BLaER1 treated with 17β-estradiol and CSF1 and Interleukin-3, amounts not matched to agents 10 nM and 100 nM (cell line): ENCODE measurements around the gene SMC6.
A peak's percentile ranks its signal among the peaks of the same experiment; 100 is the strongest.

Experiments used
- H3K27ac ChIP-seq, 11 experiments: shearing (Covaris generic); formaldehyde crosslinking; 2 replicates each; pipeline ENCODE4 v1.8.1; 2022
- H3K27me3 ChIP-seq, 11 experiments: shearing (Covaris generic); formaldehyde crosslinking; 2 replicates each; pipeline ENCODE4 v1.8.1; 2022
- H3K36me3 ChIP-seq, 11 experiments: shearing (Covaris generic); formaldehyde crosslinking; 2 replicates each; pipeline ENCODE4 v1.8.1; 2022
- H3K4me1 ChIP-seq, 10 experiments: shearing (Covaris generic); formaldehyde crosslinking; 2 replicates each; pipeline ENCODE4 v1.8.1; 2022
- H3K4me2 ChIP-seq, 11 experiments: shearing (Covaris generic); formaldehyde crosslinking; 2 replicates each; pipeline ENCODE4 v1.8.1; 2022
- H3K4me3 ChIP-seq, 10 experiments: shearing (Covaris generic); formaldehyde crosslinking; 2 replicates each; pipeline ENCODE4 v1.8.1; 2022
- H3K9ac ChIP-seq, 11 experiments: shearing (Covaris generic); formaldehyde crosslinking; 2 replicates each; pipeline ENCODE4 v1.8.1; 2022
- H3K9me3 ChIP-seq, 11 experiments: shearing (Covaris generic); formaldehyde crosslinking; replicated peaks in 1 of 11; 2 replicates each; pipeline ENCODE4 v1.8.1; 2022
- H4K20me1 ChIP-seq, 11 experiments: shearing (Covaris generic); formaldehyde crosslinking; 2 replicates each; pipeline ENCODE4 v1.8.1; 2022
- Cebpa-rat ChIP-seq, 11 experiments: shearing (Covaris generic); IDR thresholded peaks; 2 replicates each; pipeline ENCODE4 v1.8.1; 2022

Gene SMC6

GRCh38 chr2:17753803-17754663 is at the start of gene SMC6, which contains the start of gene GEN1:
TSS of gene SMC6 (minus strand) at chr2:17753810. CDS start at chr2:17745946, 7,864 bp downstream.
TSS of gene GEN1 (plus strand) at chr2:17754138. CDS start at chr2:17759944, 5,806 bp downstream.
- no peaks in the 10 kb centered on the region for H3K27me3 ChIP-seq
- H3K4me3 ChIP-seq = peak within 1 kb of the TSS; percentile 85 to 99 (median 92)
- peak within 1 kb of the TSS; percentile 89 to 99 (median 98) for H3K27ac ChIP-seq
- peaks cover 47 to 80% (median 71%) of the 10 kb centered on the region in 10 experiments for H3K4me1 ChIP-seq
- no peaks in the 10 kb centered on the region for H3K9me3 ChIP-seq
- peak within 1 kb of the TSS; percentile 76 to 93 (median 88) for H3K4me2 ChIP-seq
- peak within 1 kb of the TSS; percentile 94 to 99 (median 97) for H3K9ac ChIP-seq
- TF ChIP-seq Cebpa-rat (IDR thresholded peaks at IDR 0.05) = no peak
- H3K36me3 ChIP-seq = peaks cover 0 to 34% (median 5%) of the 10 kb centered on the region in 11 experiments; a peak in 12 of 22 replicates
- H4K20me1 ChIP-seq = peaks cover 0 to 7% (median 3%) of the 10 kb centered on the region in 11 experiments; a peak in 6 of 22 replicates

DNA sequence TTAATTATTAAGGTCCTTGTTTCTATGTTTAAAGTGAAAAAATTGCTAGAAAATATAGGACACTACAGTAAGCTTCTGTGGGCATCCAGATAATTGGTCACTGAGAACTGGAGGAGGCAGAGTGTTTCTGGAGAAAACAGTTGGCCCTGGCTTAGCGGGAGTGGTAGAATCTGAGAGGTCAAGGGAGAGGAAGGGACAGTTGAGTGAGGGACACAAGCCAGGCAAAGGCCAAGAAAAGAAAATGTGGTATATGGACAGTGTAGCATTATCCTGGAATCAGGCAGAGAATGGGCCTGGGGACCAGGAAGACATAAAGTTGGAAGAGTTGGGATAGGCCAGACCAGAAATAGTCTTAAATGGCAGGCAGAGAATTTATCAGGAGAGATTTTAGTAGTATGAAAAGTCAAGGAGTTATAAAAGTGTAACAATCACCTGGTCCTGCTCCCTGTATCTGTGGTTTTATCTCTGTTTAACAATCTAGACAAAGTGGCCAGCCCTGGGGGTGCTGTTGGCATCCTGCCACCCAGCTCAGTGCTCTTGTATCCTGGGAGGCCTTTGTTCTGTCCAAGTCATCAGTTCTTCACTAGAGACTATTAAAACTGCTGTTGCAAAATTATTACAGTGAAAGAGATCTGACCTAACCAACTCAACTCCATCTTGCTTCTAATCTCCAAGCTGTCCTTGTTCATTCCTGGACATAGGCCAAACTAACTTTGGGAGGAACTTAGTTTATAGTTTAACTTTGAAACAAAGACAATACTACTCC is 47.3 kb upstream of the SMC6 start:
- Histone ChIP-seq H3K27me3 (no peaks in the 10 kb centered on the region), H4K20me1 (no peaks in the 10 kb centered on the region), H3K4me1 (peaks cover 75 to 85% (median 81%) of the 10 kb centered on the region in 10 experiments), H3K9ac (peak overlapping the region in 10 of 11 experiments; percentile 24 to 95 (median 68); a peak in 15 of 22 replicates), H3K36me3 (0 out of 22 replicates have a peak, but pooled peaks cover 0 to 4% (median 0%) of the 10 kb centered on the region in 11 experiments), H3K9me3 (no peaks in the 10 kb centered on the region), H3K4me2 (peak overlapping the region; percentile 52 to 91 (median 79)), H3K4me3 (peak overlapping the region in 5 of 10 experiments; percentile 14 to 52 (median 49); a peak in 10 of 20 replicates), H3K27ac (peak overlapping the region; percentile 2 to 100 (median 99); a peak in 21 of 22 replicates)
- no peak for TF ChIP-seq Cebpa-rat (IDR thresholded peaks at IDR 0.05)

DNA sequence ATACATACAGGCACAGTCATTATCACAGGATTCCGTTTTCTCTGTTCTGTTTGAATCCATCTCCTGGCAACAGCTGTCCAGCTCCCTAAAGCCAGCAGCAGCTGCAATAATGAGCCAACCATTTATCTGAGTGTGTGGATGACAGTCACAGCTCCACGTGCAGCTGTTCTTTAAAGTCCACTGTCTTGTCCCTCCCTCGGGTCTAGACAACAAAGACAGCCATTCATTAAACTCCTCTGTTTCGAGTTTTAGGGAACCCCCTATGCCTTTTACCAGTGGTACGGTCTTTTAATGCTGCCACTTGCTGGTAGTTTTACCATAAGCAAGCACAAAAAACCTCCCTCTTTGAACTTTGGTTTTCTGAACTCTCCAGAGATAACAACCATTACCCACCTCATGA is 46.6 kb upstream of the SMC6 start:
- peak overlapping the region in 6 of 10 experiments; percentile 13 to 52 (median 47); a peak in 10 of 20 replicates for H3K4me3 ChIP-seq

DNA sequence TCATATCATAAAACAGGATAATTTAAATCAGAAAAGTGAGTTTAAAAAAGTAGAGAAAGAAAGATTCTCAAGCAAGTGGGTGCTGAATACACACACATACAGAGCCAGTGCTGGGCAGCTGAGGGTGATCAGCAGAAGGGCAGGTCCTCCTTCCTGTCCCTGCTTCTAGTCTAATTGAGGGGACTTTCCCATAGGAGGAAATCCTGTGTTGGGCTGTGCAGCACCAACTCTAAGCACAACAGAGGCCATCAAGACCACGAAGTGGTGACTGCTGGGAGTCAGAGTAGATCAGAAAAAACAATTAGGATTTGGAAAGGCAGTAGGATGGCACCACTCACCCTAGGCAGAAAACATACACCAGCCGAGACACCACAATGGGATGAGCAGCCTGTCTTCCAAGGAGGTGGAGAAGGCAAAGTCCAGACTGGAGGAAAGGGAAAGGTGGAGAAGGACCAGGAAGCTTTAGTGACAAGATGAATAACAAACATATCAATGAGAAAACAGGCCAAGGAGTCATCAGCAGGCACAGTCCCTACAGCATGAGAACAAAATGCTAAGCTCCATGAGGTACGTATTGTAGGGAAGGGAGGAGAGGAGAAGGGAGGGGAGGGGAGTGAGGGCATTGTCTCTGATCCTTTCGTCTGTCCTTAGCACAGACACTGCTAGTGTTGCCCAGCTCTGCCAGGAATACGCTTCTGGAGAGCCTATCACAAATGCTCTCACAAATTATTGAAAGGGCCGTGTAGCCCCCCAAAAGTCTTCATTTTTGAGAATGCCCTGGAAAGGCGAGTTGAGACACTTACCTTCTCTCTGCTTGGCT is 45.9 kb upstream of the SMC6 start:
- H3K4me3 ChIP-seq = peak overlapping the region in 7 of 10 experiments; percentile 11 to 52 (median 45); a peak in 11 of 20 replicates
- no peaks in the 10 kb centered on the region for H4K20me1 ChIP-seq
- peak overlapping the region; percentile 52 to 91 (median 79) for H3K4me2 ChIP-seq
- H3K4me1 ChIP-seq = peaks cover 70 to 85% (median 81%) of the 10 kb centered on the region in 10 experiments
- peak overlapping the region; percentile 24 to 95 (median 64); a peak in 18 of 22 replicates for H3K9ac ChIP-seq
- TF ChIP-seq Cebpa-rat (IDR thresholded peaks at IDR 0.05) = no peak
- peak overlapping the region; percentile 40 to 100 (median 99); a peak in 21 of 22 replicates for H3K27ac ChIP-seq
- H3K36me3 ChIP-seq = 0 out of 22 replicates have a peak, but pooled peaks cover 0 to 4% (median 0%) of the 10 kb centered on the region in 11 experiments
- no peaks in the 10 kb centered on the region for H3K9me3 ChIP-seq
- no peaks in the 10 kb centered on the region for H3K27me3 ChIP-seq

More for the DNA sequence above, 46.6 kb upstream of the SMC6 start:
- Histone ChIP-seq H3K9me3 (no peaks in the 10 kb centered on the region), H3K9ac (peak overlapping the region; percentile 24 to 95 (median 64); a peak in 16 of 22 replicates), H3K27me3 (no peaks in the 10 kb centered on the region), H3K4me1 (peaks cover 75 to 85% (median 81%) of the 10 kb centered on the region in 10 experiments), H3K4me2 (peak overlapping the region; percentile 52 to 91 (median 79)), H4K20me1 (no peaks in the 10 kb centered on the region), H3K27ac (peak overlapping the region; percentile 2 to 100 (median 99); a peak in 21 of 22 replicates), H3K36me3 (0 out of 22 replicates have a peak, but pooled peaks cover 0 to 4% (median 0%) of the 10 kb centered on the region in 11 experiments)
- TF ChIP-seq Cebpa-rat (IDR thresholded peaks at IDR 0.05) = no peak

GRCh38 chr2:17798338-17798737 is 44.7 kb upstream of the SMC6 start:
- no peaks in the 10 kb centered on the region for H4K20me1 ChIP-seq
- no peaks in the 10 kb centered on the region for H3K27me3 ChIP-seq
- H3K36me3 ChIP-seq = 0 out of 22 replicates have a peak, but pooled peaks cover 0 to 4% (median 0%) of the 10 kb centered on the region in 11 experiments
- H3K9me3 ChIP-seq = no peaks in the 10 kb centered on the region
- peak overlapping the region in 9 of 11 experiments; percentile 1 to 91 (median 80); a peak in 13 of 22 replicates for H3K4me2 ChIP-seq
- H3K9ac ChIP-seq = no peak overlapping the region; a peak in 1 of 22 replicates
- no peak overlapping the region for H3K4me3 ChIP-seq
- H3K27ac ChIP-seq = peak overlapping the region in 7 of 11 experiments; percentile 7 to 100 (median 99); a peak in 7 of 22 replicates
- H3K4me1 ChIP-seq = peaks cover 64 to 86% (median 83%) of the 10 kb centered on the region in 10 experiments
- no peak for TF ChIP-seq Cebpa-rat (IDR thresholded peaks at IDR 0.05)

- Histone ChIP-seq H3K4me2 (peak overlapping the region; percentile 41 to 81 (median 59); a peak in 19 of 22 replicates), H3K9me3 (no peaks in the 10 kb centered on the region), H3K4me1 (peaks cover 52 to 85% (median 82%) of the 10 kb centered on the region in 10 experiments), H3K36me3 (0 out of 22 replicates have a peak, but pooled peaks cover 0 to 4% (median 0%) of the 10 kb centered on the region in 11 experiments), H3K27me3 (no peaks in the 10 kb centered on the region), H3K9ac (no peak overlapping the region), H3K4me3 (no peak overlapping the region), H3K27ac (peak overlapping the region in 5 of 11 experiments; percentile 3 to 33 (median 22); a peak in 7 of 22 replicates), H4K20me1 (no peaks in the 10 kb centered on the region)
- peak in 3 of 11 experiments; percentile 16 to 72 (median 26); a peak in 2 of 22 replicates for TF ChIP-seq Cebpa-rat (IDR thresholded peaks at IDR 0.05)
Observed at GRCh38 chr2:17795309-17795708, 41.7 kb upstream of the SMC6 start.

GRCh38 chr2:17793803-17794354 is 40.3 kb upstream of the SMC6 start:
- no peaks in the 10 kb centered on the region for H4K20me1 ChIP-seq
- H3K36me3 ChIP-seq = 0 out of 22 replicates have a peak, but pooled peaks cover 0 to 4% (median 0%) of the 10 kb centered on the region in 11 experiments
- TF ChIP-seq Cebpa-rat (IDR thresholded peaks at IDR 0.05) = no peak
- peak overlapping the region in 8 of 11 experiments; percentile 25 to 61 (median 42); a peak in 13 of 22 replicates for H3K27ac ChIP-seq
- H3K27me3 ChIP-seq = no peaks in the 10 kb centered on the region
- no peak overlapping the region for H3K4me3 ChIP-seq
- H3K9me3 ChIP-seq = no peaks in the 10 kb centered on the region
- H3K9ac ChIP-seq = peak overlapping the region in 5 of 11 experiments; percentile 4 to 42 (median 11); a peak in 5 of 22 replicates
- peaks cover 38 to 72% (median 68%) of the 10 kb centered on the region in 10 experiments for H3K4me1 ChIP-seq
- peak overlapping the region; percentile 1 to 81 (median 68); a peak in 19 of 22 replicates for H3K4me2 ChIP-seq
